HCT116 (cell line): ENCODE data around the gene GCK. TPM values are rescaled to one million over a fixed set of nuclear protein-coding genes. Genes with fewer than 3 reads are reported as not detected.

Experiments
- ATAC-seq: fragments of 200-7000 bp; cut with Tn5 transposase; 2 replicates; pipeline ENCODE4 v1.9.1; 2020; ENCODE audit warnings: mild to moderate bottlenecking, moderate library complexity
- BruUV-seq: library from RNA; stranded (reverse); fragments of 400-500 nt; replicated peaks from 2 replicates; lab custom pipeline; 2021; lab: Mats Ljungman, UMichigan
- CTCF ChIA-PET: fragments of 300-600 bp; sonication (Branson Sonifier 250); formaldehyde crosslinking; loops from one replicate; lab custom pipeline; 2021; ENCODE audit warnings: antibody characterized with exemption; lab: Charles Lee
- POLR2A ChIA-PET: fragments of 300-600, 350-600 bp; sonication (Branson Sonifier 250); formaldehyde crosslinking; loops from one replicate; lab custom pipeline; 2021; ENCODE audit warnings: antibody characterized with exemption; lab: Charles Lee
- RAD21 ChIA-PET, 2 experiments: fragments of 300-600 bp; sonication (Branson Sonifier 250); formaldehyde crosslinking; loops; one replicate each; lab custom pipeline; 2023; ENCODE audit warnings: low total read pairs in 2 of 2; ENCODE audit not compliant: uncharacterized antibody in 2 of 2, unreplicated experiment in 2 of 2, low non-redundant PET in 1 of 2; lab: Charles Lee
- DNase-seq: peaks from one replicate; pipeline ENCODE4 v3.0.0-alpha.2; 2010; ENCODE audit warnings: low read depth, low spot score
- H2AFZ ChIP-seq: fragments of 200-600 bp; shearing (Covaris generic), sonication (generic); 2 replicates; pipeline ENCODE4 v1.6.1; 2017; ENCODE audit warnings: low read depth, mixed run types, mixed read lengths, antibody characterized with exemption, low read length; ENCODE audit not compliant: poor library complexity, severe bottlenecking
- H3K27ac ChIP-seq: 2 replicates; pipeline ENCODE4 v1.5.1; 2012; ENCODE audit warnings: low read depth, low read length
- H3K27me3 ChIP-seq: fragments of 200-600 bp; sonication (generic); 2 replicates; pipeline ENCODE4 v1.6.1; 2016; ENCODE audit warnings: mixed run types, low read length, mixed read lengths; ENCODE audit not compliant: insufficient read depth
- H3K36me3 ChIP-seq, 2 experiments: fragments of 200-500 bp in 1 of 2; fragments of 200-600 bp in 1 of 2; sonication (Bioruptor generic) in 1 of 2; sonication (generic) in 1 of 2; 2 replicates each; pipeline versions ENCODE4 v1.5.1 to v1.6.1; 2014 to 2016; ENCODE audit warnings: low read length in 2 of 2, inconsistent platforms in 1 of 2, mixed read lengths in 1 of 2, mixed run types in 1 of 2; ENCODE audit not compliant: insufficient read depth in 2 of 2, control insufficient read depth in 1 of 2
- H3K4me1 ChIP-seq, 2 experiments: fragments of 200-600 bp in 1 of 2; sonication (generic) in 1 of 2; 2 replicates each; pipeline versions ENCODE4 v1.5.1 to v1.6.1; 2012 to 2017; ENCODE audit warnings: low read length in 2 of 2, inconsistent platforms in 1 of 2, mild to moderate bottlenecking in 1 of 2, mixed read lengths in 1 of 2, mixed run types in 1 of 2, moderate library complexity in 1 of 2; ENCODE audit not compliant: insufficient read depth in 2 of 2, control insufficient read depth in 1 of 2
- H3K4me2 ChIP-seq: fragments of 200-600 bp; sonication (generic); 2 replicates; pipeline ENCODE4 v1.6.1; 2017; ENCODE audit warnings: mixed run types, low read length, mixed read lengths
- H3K4me3 ChIP-seq, 2 experiments: fragments of 200-600 bp in 1 of 2; sonication (generic) in 1 of 2; replicated peaks in 1 of 2; 2 replicates each; pipeline ENCODE4 v1.5.1; 2011 to 2016; ENCODE audit warnings: low read length in 2 of 2, control low read depth in 1 of 2, low read depth in 1 of 2, mild to moderate bottlenecking in 1 of 2, mixed read lengths in 1 of 2, mixed run types in 1 of 2
- H3K79me2 ChIP-seq: fragments of 200-600 bp; sonication (generic); 2 replicates; pipeline ENCODE4 v1.6.1; 2017; ENCODE audit warnings: mild to moderate bottlenecking, mixed run types, low read length, moderate library complexity, mixed read lengths; ENCODE audit not compliant: insufficient read depth
- H3K9ac ChIP-seq: fragments of 200-600 bp; sonication (generic); 2 replicates; pipeline ENCODE4 v1.6.1; 2016; ENCODE audit warnings: low read length, mixed read lengths
- H3K9me2 ChIP-seq: fragments of 200-600 bp; sonication (generic), shearing (Covaris generic); 2 replicates; pipeline ENCODE4 v1.6.1; 2017; ENCODE audit warnings: mixed run types, mild to moderate bottlenecking, moderate library complexity; ENCODE audit not compliant: insufficient read depth
- H3K9me3 ChIP-seq, 2 experiments: fragments of 200-500 bp in 1 of 2; fragments of 200-600 bp in 1 of 2; sonication (Bioruptor generic) in 1 of 2; sonication (generic) in 1 of 2; 2 replicates each; pipeline ENCODE4 v1.6.1; 2014 to 2017; ENCODE audit warnings: low read length in 2 of 2, mixed read lengths in 2 of 2, inconsistent platforms in 1 of 2, low read depth in 1 of 2, mild to moderate bottlenecking in 1 of 2, mixed run types in 1 of 2, moderate library complexity in 1 of 2; ENCODE audit not compliant: control insufficient read depth in 1 of 2, insufficient read depth in 1 of 2
- H4K20me1 ChIP-seq: fragments of 200-600 bp; sonication (generic), shearing (Covaris generic); 2 replicates; pipeline ENCODE4 v1.6.1; 2017; ENCODE audit warnings: mixed run types, mild to moderate bottlenecking, moderate library complexity; ENCODE audit not compliant: insufficient read depth
- CBX3 ChIP-seq: IDR thresholded peaks from 2 replicates; pipeline ENCODE4 v1.6.1; 2012; ENCODE audit warnings: low read depth
- CEBPB ChIP-seq: IDR thresholded peaks from 2 replicates; pipeline ENCODE4 v1.6.1; 2012; ENCODE audit warnings: low read depth
- EGR1 ChIP-seq: IDR thresholded peaks from 2 replicates; pipeline ENCODE4 v1.6.1; 2012; ENCODE audit warnings: low read depth
- ELF1 ChIP-seq: IDR thresholded peaks from 2 replicates; pipeline ENCODE4 v1.6.1; 2012; ENCODE audit warnings: low read depth, borderline replicate concordance
- EZH2 ChIP-seq: fragments of 200-600 bp; sonication (generic); IDR thresholded peaks from 2 replicates; pipeline ENCODE4 v1.6.1; 2017; ENCODE audit warnings: antibody characterized with exemption, mixed run types
- EZH2phosphoT487 ChIP-seq: fragments of 200-600 bp; IDR thresholded peaks from 2 replicates; pipeline ENCODE4 v1.6.1; 2018; ENCODE audit warnings: antibody characterized with exemption, borderline replicate concordance
- JUND ChIP-seq: IDR thresholded peaks from 2 replicates; pipeline ENCODE4 v1.6.1; 2012
- POLR2A ChIP-seq: IDR thresholded peaks from 2 replicates; pipeline ENCODE4 v1.7.0; 2011; ENCODE audit warnings: borderline replicate concordance; ENCODE audit not compliant: insufficient read depth, insufficient read length; ENCODE audit errors: extremely low read depth
- POLR2AphosphoS5 ChIP-seq: IDR thresholded peaks from 2 replicates; pipeline ENCODE4 v1.6.1; 2011; ENCODE audit warnings: mild to moderate bottlenecking, low read depth, low read length, moderate library complexity
- RAD21 ChIP-seq: IDR thresholded peaks from 2 replicates; pipeline ENCODE4 v1.6.1; 2012; ENCODE audit warnings: low read depth, mild to moderate bottlenecking
- SIN3A ChIP-seq: IDR thresholded peaks from 2 replicates; pipeline ENCODE4 v1.6.1; 2012; ENCODE audit warnings: low read depth
- SP1 ChIP-seq: IDR thresholded peaks from 2 replicates; pipeline ENCODE4 v1.6.1; 2012; ENCODE audit warnings: low read depth
- TCF7L2 ChIP-seq: IDR thresholded peaks from 2 replicates; pipeline ENCODE4 v1.7.0; 2011; ENCODE audit warnings: borderline replicate concordance, inconsistent platforms; ENCODE audit not compliant: insufficient read depth, insufficient read length; ENCODE audit errors: extremely low read depth
- YY1 ChIP-seq: IDR thresholded peaks from 2 replicates; pipeline ENCODE4 v1.6.1; 2011; ENCODE audit warnings: low read length, low read depth, moderate library complexity, mild to moderate bottlenecking; ENCODE audit not compliant: insufficient replicate concordance; ENCODE audit errors: extremely low read depth
- ZFX ChIP-seq: fragments of 450-650 bp; IDR thresholded peaks from 2 replicates; pipeline ENCODE4 v1.6.1; 2017
- intact Hi-C: fragments of 100-400 bp; cut with micrococcal nuclease; formaldehyde crosslinking; loops from 2 replicates; pipeline ENCODE4 v1.10.0; 2022
- total RNA-seq: library from RNA; stranded (reverse); gene quantifications from one replicate; pipeline ENCODE4 v1.2.1, GENCODE V29; 2021; ENCODE audit not compliant: unreplicated experiment
- TF ChIP-seq, protein P1 (sequence below): IDR thresholded peaks from 2 replicates; pipeline ENCODE4 v1.6.1; 2012; ENCODE audit warnings: low read depth

Gene GCK
- total RNA-seq, 1 experiment from 2014 or later, result 0.34 TPM

DNA sequence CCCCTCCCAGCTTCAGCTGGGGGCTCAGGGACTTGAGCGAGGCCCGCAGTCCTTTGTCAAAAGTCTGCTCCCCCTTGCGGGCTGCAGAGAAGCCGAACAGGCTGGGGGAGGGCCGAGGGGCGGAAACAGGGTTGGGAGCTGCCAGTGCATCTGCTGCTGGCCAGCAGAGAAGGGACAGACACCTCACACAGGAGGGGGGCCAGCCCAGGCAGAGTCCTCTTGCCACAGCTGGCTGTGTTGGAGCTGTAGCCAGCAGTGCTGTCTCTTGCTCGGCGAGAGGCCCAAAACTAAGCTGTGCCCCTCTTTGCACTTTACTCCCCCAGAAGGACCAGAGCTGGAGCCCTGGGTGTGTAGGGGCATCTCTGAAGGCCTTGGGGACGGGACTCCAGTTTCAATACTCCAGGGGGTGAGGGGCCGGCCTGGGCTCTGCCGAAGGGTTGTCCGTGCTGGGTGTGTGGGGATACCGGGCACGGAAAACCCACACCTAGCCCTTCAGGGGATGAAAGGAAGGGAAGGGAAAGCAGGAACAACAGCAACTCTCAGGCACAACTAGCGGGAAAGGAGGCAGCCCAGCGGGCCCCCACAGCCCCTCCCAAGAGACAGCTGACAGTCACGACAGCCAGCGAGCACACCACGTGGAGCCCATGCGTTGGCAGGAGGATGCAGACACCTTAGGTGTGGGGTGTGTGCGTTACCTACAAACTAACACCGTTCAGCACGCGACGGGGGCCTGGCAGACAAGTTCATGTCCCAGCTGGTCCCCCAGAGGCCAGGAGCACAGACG is 29.4 kb upstream of the GCK start:
- Histone ChIP-seq H3K9me3 (no peaks in the 10 kb centered on the region), H3K27ac (no peak overlapping the region), H3K79me2 (no peaks in the 10 kb centered on the region), H3K36me3 (0 out of 4 replicates have a peak, but pooled peaks cover 0 to under 1% of the 10 kb centered on the region in 2 experiments)
- no TSS peak for BruUV-seq
- TF ChIP-seq TCF7L2, result no peak
- no peak for TF ChIP-seq CBX3
- TF ChIP-seq, all 23 proteins: peak for 0
- DNase-seq (no peak), ATAC-seq (no peak)
- no peak overlapping the region for H3K4me2 ChIP-seq
- H3K9ac ChIP-seq, result no peak overlapping the region
- ChIA-PET POLR2A (interaction anchor here (1.1 kb wide), 1 partner anchor 18 kb away, joined by 3 read pairs; the partner anchor contains the start of gene YKT6), CTCF (interaction anchor here (0.7 kb wide), 1 partner anchor 22 kb away, joined by 4 read pairs; no protein-coding TSS in a partner anchor), RAD21 (no interaction called here)
- H3K9me2 ChIP-seq, result no peaks in the 10 kb centered on the region
- no peaks in the 10 kb centered on the region for H4K20me1 ChIP-seq
- no peak overlapping the region for H3K4me3 ChIP-seq
- no peak overlapping the region for H2AFZ ChIP-seq
- intact Hi-C loops, result no loop called here
- no peaks in the 10 kb centered on the region for H3K27me3 ChIP-seq
- H3K4me1 ChIP-seq, result no peaks in the 10 kb centered on the region

- H3K27me3 ChIP-seq, result no peaks in the 10 kb centered on the region
- TF ChIP-seq EGR1 (no peak), YY1 (no peak), TCF7L2 (no peak), ZFX (no peak), SP1 (no peak), EZH2 (no peak), RAD21 (no peak), CEBPB (no peak), ELF1 (no peak), POLR2A (no peak), JUND (no peak), EZH2phosphoT487 (no peak), POLR2AphosphoS5 (no peak), SIN3A (no peak)
- TF ChIP-seq, protein P1, sequence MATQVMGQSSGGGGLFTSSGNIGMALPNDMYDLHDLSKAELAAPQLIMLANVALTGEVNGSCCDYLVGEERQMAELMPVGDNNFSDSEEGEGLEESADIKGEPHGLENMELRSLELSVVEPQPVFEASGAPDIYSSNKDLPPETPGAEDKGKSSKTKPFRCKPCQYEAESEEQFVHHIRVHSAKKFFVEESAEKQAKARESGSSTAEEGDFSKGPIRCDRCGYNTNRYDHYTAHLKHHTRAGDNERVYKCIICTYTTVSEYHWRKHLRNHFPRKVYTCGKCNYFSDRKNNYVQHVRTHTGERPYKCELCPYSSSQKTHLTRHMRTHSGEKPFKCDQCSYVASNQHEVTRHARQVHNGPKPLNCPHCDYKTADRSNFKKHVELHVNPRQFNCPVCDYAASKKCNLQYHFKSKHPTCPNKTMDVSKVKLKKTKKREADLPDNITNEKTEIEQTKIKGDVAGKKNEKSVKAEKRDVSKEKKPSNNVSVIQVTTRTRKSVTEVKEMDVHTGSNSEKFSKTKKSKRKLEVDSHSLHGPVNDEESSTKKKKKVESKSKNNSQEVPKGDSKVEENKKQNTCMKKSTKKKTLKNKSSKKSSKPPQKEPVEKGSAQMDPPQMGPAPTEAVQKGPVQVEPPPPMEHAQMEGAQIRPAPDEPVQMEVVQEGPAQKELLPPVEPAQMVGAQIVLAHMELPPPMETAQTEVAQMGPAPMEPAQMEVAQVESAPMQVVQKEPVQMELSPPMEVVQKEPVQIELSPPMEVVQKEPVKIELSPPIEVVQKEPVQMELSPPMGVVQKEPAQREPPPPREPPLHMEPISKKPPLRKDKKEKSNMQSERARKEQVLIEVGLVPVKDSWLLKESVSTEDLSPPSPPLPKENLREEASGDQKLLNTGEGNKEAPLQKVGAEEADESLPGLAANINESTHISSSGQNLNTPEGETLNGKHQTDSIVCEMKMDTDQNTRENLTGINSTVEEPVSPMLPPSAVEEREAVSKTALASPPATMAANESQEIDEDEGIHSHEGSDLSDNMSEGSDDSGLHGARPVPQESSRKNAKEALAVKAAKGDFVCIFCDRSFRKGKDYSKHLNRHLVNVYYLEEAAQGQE, result no peak
These were observed 28.7 kb upstream of the GCK start for GRCh38 chr7:44217852-44218402.

More at GRCh38 chr7:44217852-44218402, 28.7 kb upstream of the GCK start:
- RAD21 ChIA-PET, result no interaction called here
- no peaks in the 10 kb centered on the region for H3K4me1 ChIP-seq
- no peak overlapping the region for H3K4me3 ChIP-seq
- no peaks in the 10 kb centered on the region for H3K9me2 ChIP-seq
- DNase-seq, result no peak
- no peak overlapping the region for H3K4me2 ChIP-seq
- no peaks in the 10 kb centered on the region for H3K79me2 ChIP-seq
- H3K27ac ChIP-seq, result no peak overlapping the region
- intact Hi-C loops, result no loop called here
- BruUV-seq, result no TSS peak
- POLR2A ChIA-PET, result no interaction called here
- H3K9ac ChIP-seq, result no peak overlapping the region
- H2AFZ ChIP-seq, result no peak overlapping the region
- CTCF ChIA-PET, result no interaction called here
- H4K20me1 ChIP-seq, result no peaks in the 10 kb centered on the region
- H3K9me3 ChIP-seq, result no peaks in the 10 kb centered on the region
- no peak for ATAC-seq
- H3K36me3 ChIP-seq, result peaks cover 0 to 7% of the 10 kb centered on the region in 2 experiments; a peak in 2 of 4 replicates
